CD4-positive, alpha-beta T cell treated with Interleukin-15 for 4 hours (primary cell): Measurements from ENCODE around the gene MED13.
"Not testable (repeated sequence)": the region's sequence is repeated elsewhere in the genome, so short reads cannot be mapped to it uniquely, and the experiment has no call there.

Experiments
- DNase-seq: peaks from one replicate; pipeline ENCODE4 v3.0.0-alpha.2; 2020; ENCODE audit warnings: low spot score

Gene MED13

DNA sequence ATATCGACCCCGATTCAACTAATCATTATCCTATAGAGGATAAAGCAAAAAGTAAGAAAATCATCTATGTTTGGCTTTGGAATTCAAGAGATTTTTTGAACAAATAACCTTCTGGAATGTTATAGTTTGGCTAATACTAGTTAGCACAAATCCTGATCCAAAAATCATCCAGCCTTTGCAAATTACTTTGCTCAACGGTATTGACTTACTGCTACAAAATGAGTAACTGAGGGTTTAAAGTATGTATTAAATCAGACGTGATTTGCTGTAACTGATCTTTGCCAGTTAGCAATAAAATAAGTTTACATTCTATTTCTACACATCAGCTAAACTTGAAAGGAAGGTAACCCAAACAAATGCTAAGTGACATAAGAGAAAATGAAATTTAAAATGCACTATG is 6.5 kb downstream of the MED13 start:
- DNase-seq: no peak

DNA sequence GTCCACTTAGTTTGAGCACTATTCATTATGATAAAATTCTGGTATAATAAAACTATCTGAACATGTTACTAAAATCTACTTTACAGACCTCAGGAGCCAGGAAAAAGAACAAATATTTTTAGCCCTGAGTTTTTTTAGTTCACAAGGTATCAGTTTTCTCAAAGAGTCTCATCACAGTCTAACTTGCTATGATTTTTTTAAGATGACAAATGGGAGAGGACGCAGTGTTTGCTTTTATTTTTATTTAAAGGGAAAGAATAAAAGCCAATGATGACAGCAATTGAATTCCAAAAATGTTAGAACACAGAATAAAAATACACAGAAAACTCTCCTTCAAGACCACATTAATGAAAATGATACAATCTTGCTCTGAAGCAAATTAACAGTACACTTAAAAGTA is 7.4 kb downstream of the MED13 start:
- DNase-seq: no peak

DNA sequence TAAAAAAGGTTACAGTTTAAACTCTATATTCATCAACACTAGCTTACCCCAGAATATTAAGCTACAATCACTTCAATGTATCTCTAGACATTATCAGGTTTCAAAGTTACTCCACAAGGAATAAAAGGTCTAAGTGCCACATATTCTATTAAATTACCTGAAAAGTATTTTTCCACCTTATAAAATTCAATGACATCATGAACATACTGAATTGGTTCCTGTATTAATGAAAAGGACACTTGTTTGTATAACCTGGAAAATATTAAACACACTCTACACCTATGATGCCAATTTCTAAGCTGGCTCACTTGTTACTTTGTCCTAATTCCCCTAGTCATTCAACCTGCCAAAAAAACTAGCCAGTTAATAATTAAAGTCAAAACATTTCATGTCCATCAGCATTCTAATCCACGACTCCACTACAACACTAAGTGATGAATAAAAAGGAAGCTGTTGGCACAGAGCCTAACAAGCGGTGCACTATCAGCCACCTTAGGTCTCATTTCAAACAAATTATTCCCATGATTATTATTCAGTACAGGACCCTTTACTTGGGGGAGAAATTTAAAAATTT is 12.2 kb downstream of the MED13 start:
- no peak for DNase-seq

DNA sequence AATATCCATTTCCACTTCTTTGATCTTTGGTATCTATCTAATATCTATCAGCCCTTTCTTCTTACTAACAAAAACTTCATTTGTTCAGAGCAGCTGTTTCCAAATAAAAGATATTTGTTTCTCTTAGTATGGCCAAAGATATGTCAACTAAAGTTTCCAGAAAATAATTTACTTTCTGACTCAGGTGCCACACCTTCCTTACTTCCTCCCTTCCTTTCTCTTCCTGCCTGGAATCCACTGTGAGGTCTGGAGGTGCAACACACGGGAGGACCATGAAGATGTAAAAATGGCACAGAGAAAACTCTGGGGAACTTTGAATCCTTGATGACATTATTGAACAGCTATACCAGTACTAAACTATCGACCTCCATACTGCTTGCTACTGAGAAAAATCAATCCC is 14.0 kb downstream of the MED13 start:
- DNase-seq: no peak

DNA sequence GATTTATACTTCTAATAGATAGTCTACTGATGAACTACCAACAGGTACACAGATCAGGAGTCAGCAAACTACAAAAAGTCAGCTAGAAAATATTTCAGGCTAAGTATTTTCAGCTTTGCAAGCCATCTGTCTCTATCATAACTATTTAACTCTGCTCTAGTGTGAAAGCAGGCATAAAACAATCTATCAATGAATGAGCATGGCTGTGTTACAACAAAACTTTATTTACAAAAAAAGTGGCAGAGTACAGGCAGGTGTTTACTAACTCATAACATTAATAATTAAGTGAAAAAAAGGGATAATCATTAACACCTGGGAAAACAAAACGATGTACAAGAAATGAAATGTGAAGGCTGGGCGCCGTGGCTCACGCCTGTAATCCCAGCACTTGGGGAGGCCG is 15.8 kb downstream of the MED13 start:
- DNase-seq: no peak

DNA sequence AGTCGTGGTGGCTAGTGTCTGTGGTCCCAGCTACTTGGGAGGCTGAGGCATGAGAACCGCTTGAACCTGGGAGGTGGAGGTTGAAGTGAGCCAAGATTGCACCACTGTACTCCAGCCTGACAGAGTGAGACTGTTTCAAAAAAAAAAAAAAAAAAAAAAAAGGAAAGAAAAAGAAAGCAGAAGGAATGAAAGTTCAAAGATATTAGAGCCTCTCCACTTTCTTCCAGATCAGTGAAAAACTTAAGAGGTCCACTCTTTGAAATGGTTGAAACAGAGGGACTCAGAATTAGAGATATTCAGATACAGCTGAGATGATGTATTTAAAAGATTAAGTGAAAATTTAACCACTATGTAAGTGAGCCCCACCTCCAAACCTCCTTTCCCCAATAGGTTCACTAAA is 16.8 kb downstream of the MED13 start:
- DNase-seq: no peak

DNA sequence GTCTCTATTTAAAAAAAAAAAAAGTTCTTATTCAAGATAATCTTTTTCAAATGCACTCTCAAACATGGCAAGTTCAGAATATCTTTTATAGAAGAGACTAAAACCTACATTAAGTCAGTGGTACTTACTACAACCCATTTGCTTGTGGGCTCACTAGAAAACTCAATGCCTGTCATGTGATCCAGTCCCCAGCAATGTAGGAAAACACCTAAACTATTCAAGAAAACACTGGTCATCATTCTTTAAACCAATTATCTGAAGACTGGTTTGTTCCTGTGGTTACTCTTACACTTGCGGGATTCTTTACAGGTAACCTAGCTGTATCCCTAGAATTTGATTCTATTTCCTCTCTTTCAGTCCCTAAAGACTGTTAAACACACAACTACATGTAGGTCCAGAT is 19.6 kb downstream of the MED13 start:
- DNase-seq: no peak

DNA sequence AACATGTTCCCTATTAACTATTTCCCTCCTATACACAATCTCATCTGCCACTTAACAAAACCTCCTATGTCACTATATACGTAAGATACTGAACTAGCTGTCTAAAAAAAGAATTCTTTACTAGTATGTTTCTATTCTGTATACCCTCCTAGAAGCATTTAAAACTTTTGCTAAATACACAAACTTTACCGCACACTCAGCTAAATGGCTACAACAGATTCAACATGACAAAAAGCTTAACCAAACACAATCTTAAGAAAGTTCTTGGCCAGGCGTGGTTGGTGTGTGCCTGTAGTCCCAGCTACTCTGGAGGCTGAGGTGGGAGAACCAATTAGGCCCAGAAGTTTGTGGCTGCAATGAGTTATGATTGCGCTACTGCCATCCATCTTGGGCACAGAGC is 20.0 kb downstream of the MED13 start:
- DNase-seq: no peak

DNA sequence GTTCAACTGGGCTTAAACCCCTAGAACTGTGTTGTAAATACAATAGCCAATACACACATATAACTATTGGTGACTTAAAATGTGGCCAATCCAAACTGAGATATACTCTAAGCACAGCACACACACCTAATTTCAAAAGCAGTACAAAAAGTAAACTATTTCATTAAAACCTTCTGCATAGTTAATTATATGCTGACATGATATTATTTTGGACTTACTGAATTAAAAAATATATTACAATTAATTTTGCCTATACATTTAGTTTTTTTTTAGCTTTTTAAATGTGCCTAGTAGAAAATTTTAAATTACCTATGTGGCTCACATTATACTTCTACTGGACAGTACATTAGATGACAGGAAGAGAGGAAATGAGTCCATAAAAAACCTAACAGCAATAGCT is 21.5 kb downstream of the MED13 start:
- DNase-seq: no peak

DNA sequence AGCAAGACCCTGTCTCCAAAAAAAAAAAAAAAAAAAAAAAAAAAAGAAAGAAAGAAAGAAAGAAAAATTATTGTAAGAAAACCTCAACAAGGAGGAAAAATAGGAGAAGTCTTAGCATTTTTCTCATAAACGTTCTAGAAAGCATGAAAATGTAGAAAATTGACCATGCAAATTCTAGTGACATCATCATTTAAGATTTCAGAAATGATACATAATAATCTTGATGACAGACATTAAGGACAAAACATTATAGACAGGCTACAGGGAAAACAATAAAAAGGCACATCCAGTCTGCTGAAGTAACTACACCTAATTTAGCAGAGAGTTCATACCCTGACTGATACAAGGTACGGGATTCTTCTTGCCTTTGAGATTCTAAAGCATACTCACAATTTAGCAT is 21.9 kb downstream of the MED13 start:
- DNase-seq: no peak

DNA sequence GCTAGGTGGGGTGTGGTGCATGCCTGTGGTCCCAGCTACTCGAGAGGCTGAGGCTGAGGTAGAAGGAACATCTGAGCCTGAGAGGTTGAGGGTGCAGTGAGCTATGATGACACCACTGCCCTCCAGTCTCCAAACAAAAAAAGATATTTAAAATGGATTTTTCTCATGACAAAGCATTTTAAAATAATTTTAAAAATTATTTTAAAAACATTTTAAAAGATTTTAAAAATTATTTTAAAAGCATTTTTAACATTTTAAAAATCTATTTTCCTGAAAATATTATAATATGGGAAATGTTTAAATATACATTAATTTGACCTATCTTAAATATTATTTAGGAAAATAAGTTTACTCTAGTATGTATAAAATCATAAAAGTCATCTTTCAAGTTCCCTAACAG is 26.8 kb downstream of the MED13 start:
- DNase-seq: no peak

DNA sequence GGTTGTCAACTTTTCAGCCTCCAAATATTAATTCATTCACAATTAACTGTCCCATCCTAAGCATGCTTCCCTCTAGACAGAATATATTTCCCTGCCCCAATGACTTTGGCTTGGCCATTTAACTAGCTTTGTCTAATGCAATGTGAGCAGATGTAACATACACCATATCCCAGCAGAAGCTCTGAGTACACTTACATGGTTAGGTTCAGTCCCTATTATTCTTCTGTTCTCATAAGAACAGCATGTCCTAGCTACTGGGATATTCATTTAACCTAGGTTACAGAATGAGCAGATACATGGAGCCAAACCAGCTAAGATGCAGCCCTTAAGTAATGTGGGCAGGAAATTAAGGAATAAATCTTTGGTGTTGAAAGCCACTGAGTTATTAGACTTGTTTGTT is 31.8 kb downstream of the MED13 start:
- no peak for DNase-seq

DNA sequence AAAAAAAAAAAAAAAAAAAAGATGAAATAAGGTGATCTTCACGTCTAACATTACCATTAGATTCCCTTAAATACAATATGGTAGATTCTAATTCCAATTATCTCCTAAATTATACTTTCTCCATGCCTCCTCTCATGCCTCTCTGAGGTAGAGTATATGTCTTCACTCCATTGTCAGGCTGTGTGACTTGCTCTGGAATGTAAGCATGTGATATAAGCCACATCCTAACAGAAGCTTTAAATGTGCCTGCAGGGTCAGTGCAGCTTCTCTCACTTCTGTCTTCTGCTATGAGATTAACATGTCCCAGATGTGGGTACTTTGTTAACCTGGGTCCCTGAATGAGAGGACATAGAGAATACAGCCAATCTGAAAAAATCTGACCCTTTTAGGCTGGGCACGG is 32.6 kb downstream of the MED13 start:
- no peak for DNase-seq

DNA sequence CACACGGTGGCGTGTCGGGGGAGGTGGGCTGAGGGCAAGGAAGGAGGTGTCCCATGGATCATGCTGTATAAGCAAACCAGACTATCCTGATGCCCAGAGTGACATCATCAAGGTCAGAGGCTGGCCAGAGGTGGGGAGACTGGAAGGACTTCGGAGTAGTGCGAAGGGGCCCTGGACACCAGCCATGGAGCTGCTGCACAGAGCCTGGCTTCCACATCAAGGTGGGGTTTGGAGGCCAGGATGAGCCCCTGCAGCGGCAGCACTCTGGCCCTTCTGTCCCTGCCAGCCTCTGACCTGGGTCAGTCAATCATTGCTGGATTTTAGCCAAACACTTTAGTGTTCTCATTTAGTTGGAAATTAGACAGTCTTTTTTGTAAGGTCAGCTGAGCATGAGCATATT is 34.8 kb downstream of the MED13 start:
- no peak for DNase-seq

DNA sequence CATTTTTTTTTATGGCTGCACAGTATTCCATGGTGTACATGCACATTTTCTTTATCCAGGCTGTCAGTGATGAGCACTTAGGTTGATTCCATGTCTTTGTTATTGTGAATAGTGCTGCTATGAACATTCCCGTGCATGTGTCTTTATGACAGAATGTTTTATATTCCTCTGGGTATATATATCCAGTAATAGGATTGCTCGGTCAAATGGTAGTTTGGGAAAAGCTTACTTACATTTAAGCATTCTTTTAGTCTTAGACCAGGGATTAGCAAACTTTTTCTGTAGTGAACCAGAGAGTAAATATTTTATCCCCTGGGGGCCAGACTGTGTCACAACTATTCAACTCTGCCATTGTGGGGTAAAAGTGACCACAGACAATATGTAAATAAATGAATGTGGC is 40.2 kb downstream of the MED13 start:
- no peak for DNase-seq

DNA sequence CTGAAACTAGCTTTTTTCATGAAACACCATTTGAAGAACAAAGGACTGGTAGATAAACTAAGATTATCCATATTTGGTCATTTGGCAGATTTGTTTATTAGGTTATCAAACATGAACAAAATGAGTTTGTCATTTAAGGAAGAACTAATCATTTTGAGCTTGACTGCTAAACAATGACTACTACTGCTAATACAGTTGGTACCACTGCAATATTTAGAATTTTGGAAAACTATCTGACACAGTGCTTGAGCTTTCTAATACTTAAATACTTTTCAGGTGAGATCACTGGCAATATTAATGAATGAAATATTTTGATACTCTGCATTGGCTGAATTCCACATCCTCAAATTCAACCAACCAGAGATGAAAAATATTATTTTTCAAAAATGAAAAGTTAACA is 47.2 kb downstream of the MED13 start:
- DNase-seq: no peak

DNA sequence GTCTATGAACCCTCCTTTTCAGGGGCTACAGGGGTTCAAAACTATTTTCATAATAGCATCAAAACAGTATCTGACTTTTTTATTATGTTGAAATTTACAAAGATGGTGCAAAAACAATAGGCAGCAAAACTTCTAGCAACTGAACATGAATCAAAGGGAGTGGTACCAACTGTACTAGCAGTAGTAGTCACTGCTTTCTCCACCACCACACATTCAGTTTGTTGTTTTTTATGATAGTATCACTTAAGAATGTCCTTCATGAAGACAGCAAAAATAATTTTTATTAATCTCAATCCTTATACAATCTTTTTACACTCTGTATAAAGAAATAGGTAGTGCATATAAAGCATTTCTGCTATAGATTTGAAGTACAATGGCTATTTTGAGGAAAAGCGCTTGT is 47.6 kb downstream of the MED13 start:
- DNase-seq: no peak

DNA sequence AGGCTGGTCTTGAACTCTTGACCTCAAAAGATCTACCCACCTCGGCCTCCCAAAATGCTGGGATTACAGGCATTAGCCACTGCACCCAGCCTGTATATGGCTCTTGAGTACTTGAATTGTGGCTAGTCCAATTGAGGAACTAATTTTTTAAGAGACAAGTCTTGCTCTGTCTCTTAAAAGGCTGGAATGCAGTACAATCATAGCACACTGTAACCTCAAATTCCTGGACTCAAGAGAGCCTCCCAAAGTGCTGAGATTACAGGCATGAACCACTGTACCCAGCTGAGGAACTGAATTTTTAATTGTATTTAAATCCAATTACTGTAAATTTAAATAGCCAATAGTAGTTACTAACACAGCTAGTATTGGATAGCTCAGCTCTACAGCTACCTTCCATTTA is 50.6 kb downstream of the MED13 start:
- no peak for DNase-seq

DNA sequence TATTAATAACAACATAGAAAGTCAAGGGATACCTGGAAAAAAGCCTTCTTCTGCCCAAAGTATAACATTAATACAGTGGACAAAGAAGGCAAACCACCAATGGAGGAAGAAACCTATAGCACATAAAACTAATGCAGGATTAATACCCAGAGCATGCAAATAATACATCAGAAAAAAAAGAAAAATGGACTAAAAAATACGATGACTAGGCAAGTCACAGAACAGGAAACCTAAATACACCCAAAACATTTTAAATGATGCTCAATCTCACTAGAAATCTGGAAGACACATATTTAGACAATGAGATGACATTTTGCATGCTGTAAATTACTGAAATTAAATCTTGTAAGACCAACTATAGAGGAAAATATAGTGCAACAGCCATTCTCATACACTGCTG is 55.9 kb downstream of the MED13 start:
- DNase-seq: no peak

DNA sequence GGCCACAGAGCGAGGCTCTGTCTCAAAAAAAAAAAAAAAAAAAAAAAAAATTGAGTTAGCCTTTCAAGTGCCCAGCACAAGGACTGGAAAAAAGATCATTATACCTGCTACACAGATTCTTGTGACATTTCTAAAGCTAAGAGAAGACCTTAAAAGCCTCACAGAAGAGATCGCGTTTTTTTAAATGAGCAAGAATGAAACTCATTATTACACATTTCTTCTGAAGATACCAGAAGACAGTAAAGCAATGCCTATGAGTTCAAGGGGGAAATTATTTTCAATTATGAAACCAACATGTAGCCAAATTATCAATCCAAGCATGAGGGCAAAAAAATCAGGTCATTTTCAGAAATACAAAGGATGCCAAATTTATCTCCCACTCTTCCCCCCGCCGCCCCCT is 56.8 kb downstream of the MED13 start:
- DNase-seq: no peak

DNA sequence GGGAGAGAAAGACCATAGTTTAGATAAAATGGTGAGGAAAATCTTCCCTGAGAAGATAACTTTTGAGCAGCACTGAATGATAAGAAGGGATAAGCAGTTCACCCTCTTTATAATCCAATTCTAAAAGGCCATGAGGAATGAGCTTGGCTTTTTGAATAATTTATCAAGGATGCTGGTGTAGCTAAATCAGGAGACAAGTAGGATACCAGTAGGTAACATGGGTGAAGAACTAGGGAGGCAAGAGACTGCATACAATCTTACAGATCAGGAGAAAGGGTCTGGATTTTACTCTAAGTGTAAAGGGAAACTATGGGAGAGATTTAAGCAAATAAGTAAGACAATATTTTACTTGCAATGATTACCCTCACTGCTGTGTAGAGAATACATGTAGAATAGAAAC is 60.7 kb downstream of the MED13 start:
- DNase-seq: no peak

DNA sequence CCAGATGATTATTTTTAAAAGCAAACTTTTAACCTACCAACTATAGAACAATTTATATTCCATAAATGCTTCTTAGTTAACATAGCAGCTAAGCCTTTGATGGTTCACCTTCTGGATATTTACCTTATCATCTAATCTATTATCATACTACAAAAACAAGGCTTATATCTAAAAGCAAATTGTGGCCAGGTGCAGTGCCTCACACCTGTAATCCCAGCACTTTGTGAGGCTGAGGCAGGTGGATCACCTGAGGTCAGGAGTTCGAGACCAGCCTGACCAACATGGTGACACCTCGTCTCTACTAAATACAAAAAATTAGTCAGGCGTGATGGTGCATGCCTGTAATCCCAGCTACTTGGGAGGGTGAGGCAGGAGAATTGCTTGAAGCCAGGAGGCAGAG is 61.9 kb downstream of the MED13 start:
- DNase-seq: not testable (repeated sequence)

DNA sequence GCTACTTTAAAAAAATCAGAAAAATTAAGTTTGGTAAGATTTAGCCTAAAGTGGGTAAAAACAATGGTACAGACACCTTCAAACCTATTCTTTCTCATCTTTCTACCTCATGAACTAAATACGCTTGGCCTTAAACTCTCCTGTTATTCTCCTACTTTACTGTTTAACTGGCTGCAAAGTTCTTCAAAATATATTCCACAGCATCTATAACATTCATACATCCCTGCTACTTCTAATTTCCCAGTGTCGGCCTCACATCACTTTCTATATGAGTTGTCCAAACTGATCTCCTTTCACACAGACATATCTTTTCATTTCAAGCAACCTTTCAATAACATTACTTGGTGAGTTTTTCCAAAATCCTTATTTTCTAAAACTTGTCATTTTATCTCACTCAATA is 64.0 kb downstream of the MED13 start:
- no peak for DNase-seq

DNA sequence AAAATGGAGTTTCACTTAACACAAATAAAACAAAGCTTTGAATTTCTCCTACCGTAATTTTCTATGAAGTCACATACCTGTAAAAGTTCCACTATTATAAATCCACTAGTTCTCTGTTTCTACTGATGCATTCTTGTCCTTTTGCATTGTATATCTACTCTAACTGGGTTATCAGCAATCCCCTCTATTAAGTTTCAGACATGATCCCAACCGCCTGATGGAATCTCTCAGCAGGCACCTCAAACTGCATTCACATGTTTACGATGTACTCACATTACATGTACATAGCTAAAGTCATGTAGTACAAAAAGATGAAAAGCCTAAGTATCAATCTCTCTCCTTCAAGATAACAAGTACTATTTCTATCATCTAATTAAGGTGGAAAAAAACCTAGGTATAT is 64.9 kb downstream of the MED13 start:
- no peak for DNase-seq

DNA sequence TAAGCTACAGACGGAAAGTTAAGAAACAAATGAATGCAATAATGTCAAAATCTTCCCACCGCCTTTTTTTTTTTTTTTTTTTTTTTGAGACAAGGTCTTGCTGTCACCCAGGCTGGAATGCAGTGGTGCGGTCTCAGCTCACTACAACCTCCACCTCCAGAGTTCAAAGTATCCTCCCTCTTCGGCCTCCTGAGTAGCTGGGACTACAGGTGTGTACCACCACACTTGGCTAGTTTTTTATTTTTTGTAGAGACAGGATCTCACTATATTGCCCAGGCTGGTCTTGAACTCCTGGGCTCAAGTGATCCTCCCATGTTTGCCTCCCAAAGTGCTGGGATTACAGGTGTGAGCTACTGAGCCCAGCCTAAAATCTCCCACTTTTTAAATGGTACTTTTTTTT is 66.5 kb downstream of the MED13 start:
- DNase-seq: not testable (repeated sequence)
